GM23248 (cell line): Measurements from ENCODE around the gene PDLIM7. TPM values are rescaled to one million over a fixed set of nuclear protein-coding genes. Genes with fewer than 3 reads are reported as not detected.

Source experiments
- DNase-seq: peaks from one replicate; pipeline ENCODE4 v3.0.0-alpha.2; 2015
- H2AFZ ChIP-seq: fragments of 200-600 bp; sonication (generic); 2 replicates; pipeline ENCODE4 v1.6.1; 2016; ENCODE audit warnings: antibody characterized with exemption
- H3F3A ChIP-seq: fragments of 200-600 bp; sonication (generic); 2 replicates; pipeline ENCODE4 v1.6.1; 2016; ENCODE audit warnings: mild to moderate bottlenecking, antibody characterized with exemption, mixed run types; ENCODE audit not compliant: insufficient read depth
- H3K27ac ChIP-seq: fragments of 200-600 bp; sonication (generic); 2 replicates; pipeline ENCODE4 v1.5.1; 2016; ENCODE audit warnings: mild to moderate bottlenecking
- H3K27me3 ChIP-seq: fragments of 200-600 bp; sonication (generic); replicated peaks from 2 replicates; pipeline ENCODE4 v1.6.1; 2016; ENCODE audit warnings: mild to moderate bottlenecking; ENCODE audit not compliant: insufficient read depth
- H3K36me3 ChIP-seq: fragments of 200-600 bp; sonication (generic); 2 replicates; pipeline ENCODE4 v1.6.1; 2016; ENCODE audit warnings: low read depth, mild to moderate bottlenecking
- H3K4me1 ChIP-seq: fragments of 200-600 bp; sonication (generic); 2 replicates; pipeline ENCODE4 v1.6.1; 2016; ENCODE audit warnings: mild to moderate bottlenecking; ENCODE audit not compliant: insufficient read depth
- H3K4me2 ChIP-seq: fragments of 200-600 bp; sonication (generic); one replicate; pipeline ENCODE4 v1.6.1; 2016; ENCODE audit warnings: mild to moderate bottlenecking; ENCODE audit not compliant: unreplicated experiment
- H3K4me3 ChIP-seq: fragments of 200-600 bp; sonication (generic); 2 replicates; pipeline ENCODE4 v1.5.1; 2016; ENCODE audit warnings: mild to moderate bottlenecking
- H3K79me2 ChIP-seq: fragments of 200-600 bp; sonication (generic); 2 replicates; pipeline ENCODE4 v1.6.1; 2016; ENCODE audit warnings: mild to moderate bottlenecking; ENCODE audit not compliant: insufficient read depth
- H3K9ac ChIP-seq: fragments of 200-600 bp; sonication (generic); 2 replicates; pipeline ENCODE4 v1.6.1; 2016; ENCODE audit warnings: mild to moderate bottlenecking
- H3K9me2 ChIP-seq: fragments of 200-600 bp; sonication (generic); 2 replicates; pipeline ENCODE4 v1.6.1; 2016; ENCODE audit warnings: mixed run types, mild to moderate bottlenecking, moderate library complexity; ENCODE audit not compliant: insufficient read depth
- H3K9me3 ChIP-seq: fragments of 200-600 bp; sonication (generic); one replicate; pipeline ENCODE4 v1.6.1; 2017; ENCODE audit warnings: low read depth
- H4K20me1 ChIP-seq: fragments of 200-600 bp; sonication (generic); 2 replicates; pipeline ENCODE4 v1.6.0; 2016; ENCODE audit not compliant: insufficient read depth
- EZH2 ChIP-seq: fragments of 200-600 bp; sonication (generic); IDR thresholded peaks from 2 replicates; pipeline ENCODE4 v1.6.1; 2018; ENCODE audit warnings: antibody characterized with exemption, mild to moderate bottlenecking; ENCODE audit not compliant: insufficient read depth, poor library complexity, severe bottlenecking
- EZH2phosphoT487 ChIP-seq: fragments of 200-600 bp; sonication (generic); IDR thresholded peaks from 2 replicates; pipeline ENCODE4 v1.6.1; 2018; ENCODE audit warnings: antibody characterized with exemption, moderate library complexity, mild to moderate bottlenecking, low read depth; ENCODE audit not compliant: insufficient read depth
- WGBS, 2 experiments: methylation state at CpG; one replicate each; pipeline ENCODE4 v1.1.6; 2015 to 2017; ENCODE audit warnings: low lambda C conversion rate in 2 of 2, low coverage in 1 of 2; ENCODE audit errors: missing lambda C conversion rate in 2 of 2; 5-methylcytosine and 5-hydroxymethylcytosine counted together
- in situ Hi-C: fragments of 300-500 bp; cut with MboI; formaldehyde crosslinking; loops from 2 replicates; pipeline ENCODE4 v1.15.0; 2020
- polyA plus RNA-seq: library from polyadenylated mRNA; unstranded; fragments of >200 nt; fragmentation: Nextera tagmentation; extraction: Ambion mirVana; gene quantifications from 2 replicates; pipeline ENCODE4 v1.2.1, GENCODE V29; 2016
- total RNA-seq: library from RNA; depleted of rRNA; stranded (reverse); fragments of >200 nt; shearing (Covaris generic); gene quantifications from 2 replicates; pipeline ENCODE4 v1.2.3, GENCODE V29; 2014

Gene PDLIM7
- total and polyA plus RNA-seq, 2 experiments from 2014 or later, result 320 to 556 TPM

DNA sequence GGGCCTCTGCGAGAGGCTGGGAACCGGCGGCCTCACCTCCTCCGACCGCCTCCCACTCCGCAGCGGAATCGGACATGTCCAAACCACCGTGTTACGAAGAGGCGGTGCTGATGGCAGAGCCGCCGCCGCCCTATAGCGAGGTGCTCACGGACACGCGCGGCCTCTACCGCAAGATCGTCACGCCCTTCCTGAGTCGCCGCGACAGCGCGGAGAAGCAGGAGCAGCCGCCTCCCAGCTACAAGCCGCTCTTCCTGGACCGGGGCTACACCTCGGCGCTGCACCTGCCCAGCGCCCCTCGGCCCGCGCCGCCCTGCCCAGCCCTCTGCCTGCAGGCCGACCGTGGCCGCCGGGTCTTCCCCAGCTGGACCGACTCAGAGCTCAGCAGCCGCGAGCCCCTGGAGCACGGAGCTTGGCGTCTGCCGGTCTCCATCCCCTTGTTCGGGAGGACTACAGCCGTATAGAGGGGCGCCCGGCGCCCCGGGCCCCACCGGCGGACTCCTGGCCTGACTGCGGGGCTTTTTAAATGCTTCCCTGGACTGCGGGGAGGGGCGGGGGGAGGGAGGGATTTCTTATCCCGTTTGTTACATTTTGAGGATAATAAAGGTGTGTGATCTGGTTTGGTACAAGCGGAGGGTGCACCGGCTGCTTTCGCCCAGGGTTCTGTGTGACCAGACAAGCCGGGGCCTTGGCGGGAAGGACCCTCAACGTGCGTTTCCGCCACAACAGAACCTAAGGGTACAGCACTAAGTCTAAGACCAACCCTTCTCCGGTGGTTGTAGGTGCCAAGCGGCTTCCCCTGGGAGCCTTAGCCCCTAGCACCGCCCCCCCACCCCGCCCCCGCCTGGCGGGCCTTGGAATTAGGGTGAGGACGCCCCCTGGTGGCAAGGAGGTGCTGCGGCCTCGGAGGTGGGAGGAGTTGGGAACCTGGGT lies 41.5 kb downstream of the PDLIM7 start:
- Histone ChIP-seq H3K36me3 (peaks cover 8% of the 10 kb centered on the region; the same call in 1 of the 2 replicates), H3K4me3 (peak overlapping the region; percentile 66), H3K9ac (peak overlapping the region; percentile 78), H3K4me1 (0 out of 2 replicates have a peak, but pooled peaks cover 10% of the 10 kb centered on the region), H3K27me3 (no peaks in the 10 kb centered on the region), H3K79me2 (no peaks in the 10 kb centered on the region), H3K27ac (peak overlapping the region; percentile 67), H3F3A (peaks cover 13% of the 10 kb centered on the region), H2AFZ (no peak overlapping the region), H3K9me3 (no peaks in the 10 kb centered on the region), H3K9me2 (no peaks in the 10 kb centered on the region), H3K4me2 (peak overlapping the region; percentile 76), H4K20me1 (0 out of 2 replicates have a peak, but pooled peaks cover 13% of the 10 kb centered on the region)
- in situ Hi-C loops, result loop anchor here (10.0 kb wide), 1 partner anchor 61 kb away; no protein-coding TSS in a partner anchor
- DNase-seq, result peak; percentile 92
- no peak for TF ChIP-seq EZH2phosphoT487
- TF ChIP-seq EZH2, result no peak
- 2 to 3% methylated on average over 67 to 75 of the region's 76 CpGs for WGBS, 2 experiments

DNA sequence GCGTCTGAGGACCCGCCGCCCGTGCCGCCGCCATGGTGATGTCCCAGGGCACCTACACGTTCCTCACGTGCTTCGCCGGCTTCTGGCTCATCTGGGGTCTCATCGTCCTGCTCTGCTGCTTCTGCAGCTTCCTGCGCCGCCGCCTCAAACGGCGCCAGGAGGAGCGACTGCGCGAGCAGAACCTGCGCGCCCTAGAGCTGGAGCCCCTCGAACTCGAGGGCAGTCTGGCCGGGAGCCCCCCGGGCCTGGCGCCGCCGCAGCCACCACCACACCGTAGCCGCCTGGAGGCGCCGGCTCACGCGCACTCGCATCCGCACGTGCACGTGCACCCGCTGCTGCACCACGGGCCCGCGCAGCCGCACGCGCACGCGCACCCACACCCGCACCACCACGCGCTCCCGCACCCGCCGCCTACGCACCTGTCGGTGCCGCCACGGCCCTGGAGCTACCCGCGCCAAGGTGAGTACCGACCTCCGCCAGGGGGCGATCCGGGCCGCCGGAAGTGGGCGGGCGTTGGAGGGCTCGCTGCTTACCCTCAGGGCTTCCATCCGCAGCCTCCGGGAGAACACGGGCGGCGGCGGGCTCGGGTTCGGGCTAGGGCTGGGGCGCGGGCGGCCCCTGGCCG lies 42.3 kb downstream of the PDLIM7 start:
- no peak for TF ChIP-seq EZH2
- no peak for TF ChIP-seq EZH2phosphoT487
- H3K9me2 ChIP-seq, result no peaks in the 10 kb centered on the region
- peak overlapping the region; percentile 76 for H3K4me2 ChIP-seq
- H3K4me3 ChIP-seq, result peak overlapping the region; percentile 66
- H3F3A ChIP-seq, result peaks cover 13% of the 10 kb centered on the region
- peak overlapping the region; percentile 78 for H3K9ac ChIP-seq
- no peaks in the 10 kb centered on the region for H3K9me3 ChIP-seq
- no peaks in the 10 kb centered on the region for H3K27me3 ChIP-seq
- H3K36me3 ChIP-seq, result peaks cover 8% of the 10 kb centered on the region; the same call in 1 of the 2 replicates
- H4K20me1 ChIP-seq, result 0 out of 2 replicates have a peak, but pooled peaks cover 13% of the 10 kb centered on the region
- in situ Hi-C loops, result loop anchor here (10.0 kb wide), 1 partner anchor 60 kb away; no protein-coding TSS in a partner anchor
- peak overlapping the region; percentile 67 for H3K27ac ChIP-seq
- H3K79me2 ChIP-seq, result no peaks in the 10 kb centered on the region
- 0 out of 2 replicates have a peak, but pooled peaks cover 10% of the 10 kb centered on the region for H3K4me1 ChIP-seq
- peak overlapping the region; percentile 13; the same call in 1 of the 2 replicates for H2AFZ ChIP-seq
- 1% methylated on average over 65 to 77 of the region's 80 CpGs for WGBS, 2 experiments
- peak; percentile 82 for DNase-seq

DNA sequence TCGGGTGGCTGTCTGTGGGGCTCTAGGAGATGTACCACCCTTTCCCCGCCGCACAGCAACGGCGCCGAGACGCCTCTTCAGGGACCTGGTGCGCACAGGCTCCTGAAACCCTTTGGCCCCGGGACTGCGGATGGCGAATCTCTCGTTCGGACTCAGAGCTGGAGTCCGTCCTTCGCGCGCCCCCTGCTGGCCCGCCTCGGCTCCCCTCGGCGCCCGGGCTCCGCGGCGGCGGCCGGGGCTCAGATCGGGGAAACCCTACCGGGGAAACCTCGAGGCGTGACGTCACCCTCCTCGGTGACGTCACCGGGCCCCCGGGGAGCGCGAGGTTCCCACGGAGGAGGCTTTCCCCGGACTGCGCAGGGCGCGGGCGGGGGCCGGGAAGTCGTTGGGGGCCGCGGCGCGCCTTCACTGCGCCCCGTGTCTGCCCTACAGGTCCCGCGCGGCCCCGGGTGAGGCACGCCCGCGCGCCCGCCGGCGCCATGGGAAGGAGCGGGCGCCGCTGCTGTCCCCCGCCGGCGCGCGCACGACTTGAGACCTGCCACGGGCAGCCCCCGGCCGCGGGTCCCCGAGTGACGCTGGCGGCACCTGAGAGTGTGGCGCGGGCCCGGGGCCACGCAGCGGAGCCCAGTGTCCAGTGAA lies 42.9 kb downstream of the PDLIM7 start:
- H3K9me2 ChIP-seq, result no peaks in the 10 kb centered on the region
- peaks cover 8% of the 10 kb centered on the region; the same call in 1 of the 2 replicates for H3K36me3 ChIP-seq
- H2AFZ ChIP-seq, result peak overlapping the region; percentile 13; the same call in 1 of the 2 replicates
- H3K79me2 ChIP-seq, result no peaks in the 10 kb centered on the region
- peak overlapping the region; percentile 66 for H3K4me3 ChIP-seq
- in situ Hi-C loops, result loop anchor here (10.0 kb wide), 1 partner anchor 60 kb away; no protein-coding TSS in a partner anchor
- H3K4me2 ChIP-seq, result peak overlapping the region; percentile 76
- 1% methylated on average over 20 to 67 of the region's 84 CpGs for WGBS, 2 experiments
- no peak for TF ChIP-seq EZH2phosphoT487
- no peak for TF ChIP-seq EZH2
- H3K4me1 ChIP-seq, result 0 out of 2 replicates have a peak, but pooled peaks cover 10% of the 10 kb centered on the region
- H4K20me1 ChIP-seq, result 0 out of 2 replicates have a peak, but pooled peaks cover 13% of the 10 kb centered on the region
- H3K27ac ChIP-seq, result peak overlapping the region; percentile 67
- DNase-seq, result peak; percentile 92
- no peaks in the 10 kb centered on the region for H3K27me3 ChIP-seq
- no peaks in the 10 kb centered on the region for H3K9me3 ChIP-seq
- H3K9ac ChIP-seq, result peak overlapping the region; percentile 78
- peaks cover 13% of the 10 kb centered on the region for H3F3A ChIP-seq

DNA sequence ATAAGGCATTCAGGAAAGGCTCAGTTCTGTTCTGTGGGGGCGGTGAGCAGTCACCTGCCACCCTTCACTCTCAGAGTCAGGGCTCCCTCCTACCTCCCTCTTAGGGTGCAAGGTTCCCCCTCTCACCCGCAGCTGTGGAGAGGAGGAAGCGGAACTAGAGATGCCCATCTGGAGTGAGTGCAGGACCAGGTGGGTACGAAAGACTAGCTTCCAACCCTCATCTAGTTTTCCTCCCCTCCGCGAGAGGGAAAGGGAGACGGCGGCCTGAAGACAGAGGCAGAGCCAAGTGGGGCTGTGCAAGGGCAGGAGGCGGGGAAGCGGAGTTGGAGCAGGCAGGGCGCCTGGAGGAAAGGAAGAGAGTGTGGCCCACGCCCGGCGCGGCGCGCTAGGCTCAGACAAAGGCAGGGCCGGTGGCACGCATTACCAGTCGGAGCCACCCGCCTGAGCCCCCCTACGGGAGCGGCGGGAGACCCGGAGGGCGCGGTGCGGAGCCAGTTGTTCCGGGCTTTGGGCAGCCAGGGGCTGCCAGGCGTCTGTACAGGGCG lies 43.5 kb downstream of the PDLIM7 start:
- DNase-seq, result peak; percentile 61
- in situ Hi-C loops, result loop anchor here (10.0 kb wide), 1 partner anchor 59 kb away; no protein-coding TSS in a partner anchor
- Histone ChIP-seq H3K4me2 (peak overlapping the region; percentile 68), H3K27ac (no peak overlapping the region), H3K4me1 (0 out of 2 replicates have a peak, but pooled peaks cover 10% of the 10 kb centered on the region), H3K79me2 (no peaks in the 10 kb centered on the region), H3K9me3 (no peaks in the 10 kb centered on the region), H3K9me2 (no peaks in the 10 kb centered on the region), H3K4me3 (peak overlapping the region; percentile 66), H4K20me1 (0 out of 2 replicates have a peak, but pooled peaks cover 13% of the 10 kb centered on the region), H2AFZ (no peak overlapping the region), H3K27me3 (no peaks in the 10 kb centered on the region), H3K9ac (peak overlapping the region; percentile 78), H3K36me3 (peaks cover 8% of the 10 kb centered on the region; the same call in 1 of the 2 replicates), H3F3A (peaks cover 14% of the 10 kb centered on the region)
- TF ChIP-seq EZH2 (no peak), EZH2phosphoT487 (no peak)
- 12 to 18% methylated on average over 20 to 31 of the region's 31 CpGs for WGBS, 2 experiments
